Stimulated activated CD4-positive, alpha-beta T cell treated with anti-CD3 and anti-CD28 coated beads, Interleukin-1b, Interleukin-23, amount 100 ng/mL, for 48 hours (primary cell): ENCODE data around the gene UBE2E2.
"Not testable (repeated sequence)": the region's sequence is repeated elsewhere in the genome, so short reads cannot be mapped to it uniquely, and the experiment has no call there.

Experiments
- DNase-seq: peaks from one replicate; pipeline ENCODE4 v3.0.0-alpha.2; 2020

The UBE2E2 gene

GRCh38 chr3:23594894-23595670, 392.0 kb downstream of the UBE2E2 start:
- no peak for DNase-seq

- no peak for DNase-seq
These were observed 392.7 kb downstream of the UBE2E2 start for GRCh38 chr3:23595851-23596250.

- no peak for DNase-seq
These were observed 397.2 kb downstream of the UBE2E2 start for GRCh38 chr3:23600167-23600871.

GRCh38 chr3:23601091-23601822, 398.1 kb downstream of the UBE2E2 start:
- DNase-seq = no peak

GRCh38 chr3:23602971-23603370, 399.8 kb downstream of the UBE2E2 start:
- no peak for DNase-seq

GRCh38 chr3:23607184-23607847, 404.2 kb downstream of the UBE2E2 start:
- no peak for DNase-seq

GRCh38 chr3:23608650-23609049, 405.5 kb downstream of the UBE2E2 start:
- no peak for DNase-seq

- no peak for DNase-seq
These were observed 408.7 kb downstream of the UBE2E2 start for GRCh38 chr3:23611737-23612295.

- DNase-seq = no peak
These were observed 409.3 kb downstream of the UBE2E2 start for GRCh38 chr3:23612296-23612891.

GRCh38 chr3:23615068-23615467, 411.9 kb downstream of the UBE2E2 start:
- no peak for DNase-seq

- not testable (repeated sequence) for DNase-seq
These were observed 415.3 kb downstream of the UBE2E2 start for GRCh38 chr3:23618475-23618874.

GRCh38 chr3:23619705-23620637, 416.8 kb downstream of the UBE2E2 start:
- no peak for DNase-seq

GRCh38 chr3:23620638-23621015, 417.5 kb downstream of the UBE2E2 start:
- DNase-seq = no peak

- no peak for DNase-seq
These were observed 420.7 kb downstream of the UBE2E2 start for GRCh38 chr3:23623844-23624243.

- DNase-seq = no peak
These were observed 421.2 kb downstream of the UBE2E2 start for GRCh38 chr3:23624305-23624704.

GRCh38 chr3:23626442-23626841, 423.3 kb downstream of the UBE2E2 start:
- DNase-seq = no peak

- DNase-seq = no peak
These were observed 426.2 kb downstream of the UBE2E2 start for GRCh38 chr3:23629181-23629894.

GRCh38 chr3:23633261-23633960, 430.3 kb downstream of the UBE2E2 start:
- no peak for DNase-seq

- DNase-seq = no peak
These were observed 434.2 kb downstream of the UBE2E2 start for GRCh38 chr3:23637339-23637738.
